ENCODE results near the gene ITGBL1. TPM values are rescaled to one million over a fixed set of nuclear protein-coding genes. Genes with fewer than 3 reads are reported as not detected.

Gene ITGBL1
- polyA plus RNA-seq, 4 donors = 0.06 to 0.73 TPM; not detected in 2

DNA sequence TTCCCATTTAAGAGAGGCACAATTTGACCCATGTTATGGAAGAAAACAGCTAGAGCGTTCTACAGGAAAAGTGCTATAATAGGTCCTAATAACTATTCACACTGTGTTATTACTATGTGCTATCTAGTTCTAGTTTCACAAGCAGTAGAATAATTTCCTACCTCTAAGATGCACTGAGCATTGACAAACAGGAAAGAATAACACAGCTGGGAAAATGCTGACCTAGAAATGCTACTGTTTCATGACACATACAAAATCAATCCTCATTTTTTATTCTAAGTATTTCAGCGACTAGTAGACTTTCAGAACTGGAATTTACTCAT lies 259.5 kb downstream of the ITGBL1 start:
- WGBS, 3 donors = 72 to 75% (median 75%) methylated on average over 2 of the region's 2 CpGs
- no peak for FAIRE-seq

DNA sequence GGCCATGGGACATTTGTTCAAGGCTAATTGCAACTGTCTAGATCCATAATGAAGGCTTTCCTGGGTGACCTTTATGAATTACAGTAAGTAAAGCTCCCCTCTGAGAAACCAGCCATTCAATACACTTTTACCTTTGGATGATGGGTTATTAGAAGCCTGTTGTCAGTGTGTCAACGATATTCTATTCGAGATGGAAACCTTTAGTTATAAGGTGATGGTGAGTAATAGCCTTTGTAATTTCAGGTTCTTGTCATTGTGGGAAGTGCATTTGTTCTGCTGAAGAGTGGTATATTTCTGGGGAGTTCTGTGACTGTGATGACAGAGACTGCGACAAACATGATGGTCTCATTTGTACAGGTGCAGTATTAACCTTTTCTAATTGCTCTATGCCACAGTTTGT lies 261.7 kb downstream of the ITGBL1 start:
- Histone ChIP-seq H3K9me3 (ENCODE audit: control insufficient read depth in 2 of 2, insufficient read depth in 1 of 2, low read depth in 1 of 2, low read length in 1 of 2) (no peaks in the 10 kb centered on the region), H3K4me3 (ENCODE audit: low read depth in 1 of 3, low read length in 3 of 3) (no peak overlapping the region), H3K27me3 (ENCODE audit: control insufficient read depth in 3 of 3, insufficient read depth in 3 of 3, low read length in 3 of 3) (peaks cover 0 to 2% (median 0%) of the 10 kb centered on the region in 3 donors), H3K36me3 (ENCODE audit: control insufficient read depth in 3 of 3, insufficient read depth in 2 of 3, low read depth in 1 of 3, low read length in 3 of 3) (no peaks in the 10 kb centered on the region), H3K27ac (ENCODE audit: low read depth in 1 of 3, low read length in 2 of 3) (no peak overlapping the region), H3K4me1 (ENCODE audit: control insufficient read depth in 3 of 3, insufficient read depth in 2 of 3, low read depth in 1 of 3, low read length in 2 of 3) (no peaks in the 10 kb centered on the region)
- WGBS, 3 donors = 86 to 89% (median 86%) methylated on average over 3 of the region's 3 CpGs
- no peak for DNase-seq
- FAIRE-seq = no peak

More for the DNA sequence above, 259.5 kb downstream of the ITGBL1 start:
- H3K27me3 ChIP-seq (ENCODE audit: control insufficient read depth in 3 of 3, insufficient read depth in 3 of 3, low read length in 3 of 3) = peaks cover 0 to 2% (median 2%) of the 10 kb centered on the region in 3 donors
- no peak for DNase-seq
- H3K4me1 ChIP-seq (ENCODE audit: control insufficient read depth in 3 of 3, insufficient read depth in 2 of 3, low read depth in 1 of 3, low read length in 2 of 3) = no peaks in the 10 kb centered on the region
- H3K4me3 ChIP-seq (ENCODE audit: low read depth in 1 of 3, low read length in 3 of 3) = no peak overlapping the region
- no peaks in the 10 kb centered on the region for H3K36me3 ChIP-seq (ENCODE audit: control insufficient read depth in 3 of 3, insufficient read depth in 2 of 3, low read depth in 1 of 3, low read length in 3 of 3)
- H3K9me3 ChIP-seq (ENCODE audit: control insufficient read depth in 2 of 2, insufficient read depth in 1 of 2, low read depth in 1 of 2, low read length in 1 of 2) = no peaks in the 10 kb centered on the region
- no peak overlapping the region for H3K27ac ChIP-seq (ENCODE audit: low read depth in 1 of 3, low read length in 2 of 3)

DNA sequence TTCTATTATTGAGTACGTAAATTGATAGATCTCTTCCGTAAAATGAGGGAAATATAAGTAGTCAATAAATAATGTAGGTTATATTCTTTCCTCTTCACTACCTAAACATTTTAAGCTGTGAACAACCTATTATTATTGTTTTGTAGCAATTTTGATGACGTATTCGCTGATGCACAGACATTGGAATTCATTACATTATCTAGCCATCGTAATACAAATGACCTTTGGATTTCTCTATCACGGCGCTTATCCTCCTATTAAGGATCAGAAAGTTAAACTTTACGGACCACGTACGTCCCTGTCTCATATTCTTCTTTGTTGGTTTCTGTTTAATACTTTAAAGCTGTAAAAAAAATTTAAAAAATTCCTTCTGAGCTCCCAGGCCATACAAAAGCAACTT lies 264.9 kb downstream of the ITGBL1 start:
- no peak for FAIRE-seq
- Histone ChIP-seq H3K9me3 (ENCODE audit: control insufficient read depth in 2 of 2, insufficient read depth in 1 of 2, low read depth in 1 of 2, low read length in 1 of 2) (no peaks in the 10 kb centered on the region), H3K36me3 (ENCODE audit: control insufficient read depth in 3 of 3, insufficient read depth in 2 of 3, low read depth in 1 of 3, low read length in 3 of 3) (no peaks in the 10 kb centered on the region), H3K4me3 (ENCODE audit: low read depth in 1 of 3, low read length in 3 of 3) (no peak overlapping the region), H3K4me1 (ENCODE audit: control insufficient read depth in 3 of 3, insufficient read depth in 2 of 3, low read depth in 1 of 3, low read length in 2 of 3) (no peaks in the 10 kb centered on the region), H3K27me3 (ENCODE audit: control insufficient read depth in 3 of 3, insufficient read depth in 3 of 3, low read length in 3 of 3) (no peaks in the 10 kb centered on the region), H3K27ac (ENCODE audit: low read depth in 1 of 3, low read length in 2 of 3) (no peak overlapping the region)
- no peak for DNase-seq
- 45 to 73% (median 58%) methylated on average over 10 of the region's 10 CpGs for WGBS, 3 donors

DNA sequence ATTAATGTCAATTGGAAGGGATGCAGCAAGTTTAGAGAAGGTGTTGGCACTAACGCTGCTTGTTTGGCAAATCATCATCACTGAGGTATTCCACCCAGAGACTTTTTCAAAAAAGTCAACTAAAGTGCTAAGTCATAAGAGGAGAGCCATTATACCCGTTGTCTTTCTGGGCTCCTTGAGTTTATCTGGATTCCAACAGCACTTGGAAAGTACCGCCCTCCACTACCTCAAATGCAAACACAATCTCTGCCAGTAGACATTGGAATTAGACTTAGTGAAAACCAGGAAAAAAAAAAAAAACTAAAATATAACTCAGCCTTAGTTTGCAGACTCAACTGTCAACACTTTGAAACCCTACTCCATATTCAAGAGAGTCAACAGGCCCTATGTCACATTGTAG lies 266.0 kb downstream of the ITGBL1 start:
- H3K27me3 ChIP-seq (ENCODE audit: control insufficient read depth in 3 of 3, insufficient read depth in 3 of 3, low read length in 3 of 3) = no peaks in the 10 kb centered on the region
- no peak overlapping the region for H3K27ac ChIP-seq (ENCODE audit: low read depth in 1 of 3, low read length in 2 of 3)
- DNase-seq = no peak
- no peak for FAIRE-seq
- H3K4me1 ChIP-seq (ENCODE audit: control insufficient read depth in 3 of 3, insufficient read depth in 2 of 3, low read depth in 1 of 3, low read length in 2 of 3) = no peaks in the 10 kb centered on the region
- H3K4me3 ChIP-seq (ENCODE audit: low read depth in 1 of 3, low read length in 3 of 3) = no peak overlapping the region
- WGBS, 3 donors = 69 to 83% (median 81%) methylated on average over 3 of the region's 3 CpGs
- no peaks in the 10 kb centered on the region for H3K9me3 ChIP-seq (ENCODE audit: control insufficient read depth in 2 of 2, insufficient read depth in 1 of 2, low read depth in 1 of 2, low read length in 1 of 2)
- H3K36me3 ChIP-seq (ENCODE audit: control insufficient read depth in 3 of 3, insufficient read depth in 2 of 3, low read depth in 1 of 3, low read length in 3 of 3) = no peaks in the 10 kb centered on the region

DNA sequence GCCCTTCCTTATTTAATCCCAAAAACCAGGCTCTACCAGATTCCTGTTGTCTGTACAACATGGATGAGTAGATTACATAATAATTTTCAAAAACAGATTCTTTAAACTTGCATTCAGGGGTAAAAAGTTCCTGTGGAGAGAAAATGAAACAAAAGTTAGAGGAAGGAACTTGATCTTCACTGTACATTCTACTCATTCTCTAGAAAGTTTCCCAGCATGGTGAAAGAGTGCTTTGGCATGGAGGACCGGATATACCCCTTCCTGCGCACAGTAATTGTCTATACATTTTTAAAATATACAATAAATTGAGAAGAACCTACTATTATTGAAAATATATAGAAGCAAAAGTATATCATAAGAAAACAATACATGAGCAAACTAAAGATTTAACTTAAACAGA lies 274.2 kb downstream of the ITGBL1 start:
- no peak for FAIRE-seq
- WGBS, 3 donors = 84 to 86% (median 85%) methylated on average over 2 of the region's 2 CpGs
- DNase-seq = no peak

DNA sequence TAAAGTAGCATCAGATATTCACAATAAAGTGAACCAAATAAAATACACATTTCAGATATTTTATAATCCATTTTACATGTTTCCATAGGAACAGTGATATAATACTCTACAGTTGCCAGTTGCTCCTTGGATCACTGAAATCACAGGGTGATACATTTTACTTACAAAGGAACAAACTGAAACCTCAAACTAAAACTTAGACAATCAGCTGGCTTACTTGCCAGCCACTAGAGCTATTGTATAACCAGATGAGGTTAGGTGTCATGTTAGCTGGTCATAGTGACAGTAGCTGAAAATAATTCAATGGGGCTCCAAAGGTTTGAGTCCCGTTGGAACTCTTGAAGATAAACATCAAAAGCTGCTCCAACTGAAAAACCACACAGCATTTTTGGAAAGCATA lies 274.6 kb downstream of the ITGBL1 start:
- no peak for DNase-seq
- H3K27ac ChIP-seq (ENCODE audit: low read depth in 1 of 3, low read length in 2 of 3) = no peak overlapping the region
- no peak for FAIRE-seq
- H3K27me3 ChIP-seq (ENCODE audit: control insufficient read depth in 3 of 3, insufficient read depth in 3 of 3, low read length in 3 of 3) = no peaks in the 10 kb centered on the region
- no peak overlapping the region for H3K4me3 ChIP-seq (ENCODE audit: low read depth in 1 of 3, low read length in 3 of 3)
- no peaks in the 10 kb centered on the region for H3K36me3 ChIP-seq (ENCODE audit: control insufficient read depth in 3 of 3, insufficient read depth in 2 of 3, low read depth in 1 of 3, low read length in 3 of 3)
- no peaks in the 10 kb centered on the region for H3K4me1 ChIP-seq (ENCODE audit: control insufficient read depth in 3 of 3, insufficient read depth in 2 of 3, low read depth in 1 of 3, low read length in 2 of 3)
- no peaks in the 10 kb centered on the region for H3K9me3 ChIP-seq (ENCODE audit: control insufficient read depth in 2 of 2, insufficient read depth in 1 of 2, low read depth in 1 of 2, low read length in 1 of 2)
- 35 to 38% (median 36%) methylated on average over 1 of the region's 1 CpG for WGBS, 3 donors

More for the DNA sequence above, 274.2 kb downstream of the ITGBL1 start:
- Histone ChIP-seq H3K27ac (ENCODE audit: low read depth in 1 of 3, low read length in 2 of 3) (no peak overlapping the region), H3K4me1 (ENCODE audit: control insufficient read depth in 3 of 3, insufficient read depth in 2 of 3, low read depth in 1 of 3, low read length in 2 of 3) (no peaks in the 10 kb centered on the region), H3K36me3 (ENCODE audit: control insufficient read depth in 3 of 3, insufficient read depth in 2 of 3, low read depth in 1 of 3, low read length in 3 of 3) (no peaks in the 10 kb centered on the region), H3K4me3 (ENCODE audit: low read depth in 1 of 3, low read length in 3 of 3) (no peak overlapping the region), H3K27me3 (ENCODE audit: control insufficient read depth in 3 of 3, insufficient read depth in 3 of 3, low read length in 3 of 3) (no peaks in the 10 kb centered on the region), H3K9me3 (ENCODE audit: control insufficient read depth in 2 of 2, insufficient read depth in 1 of 2, low read depth in 1 of 2, low read length in 1 of 2) (no peaks in the 10 kb centered on the region)

DNA sequence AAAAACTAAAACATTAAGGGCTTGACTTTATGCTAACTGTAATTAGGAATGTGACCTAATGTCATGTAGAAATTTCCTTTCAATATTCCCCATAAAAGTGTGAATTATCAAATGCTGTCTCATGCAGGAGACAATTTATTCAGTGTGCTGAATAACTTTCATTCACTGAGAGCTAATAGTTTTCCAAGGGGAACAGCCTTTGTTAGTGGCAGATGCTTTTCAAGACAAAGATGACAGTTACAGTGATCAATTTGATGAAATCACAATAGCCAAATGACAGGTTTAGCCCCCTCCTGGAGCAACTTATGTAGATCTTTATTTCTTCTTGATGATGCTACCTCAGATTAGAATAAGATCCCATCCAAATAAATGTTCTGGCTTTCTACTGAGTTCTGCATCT lies 275.5 kb downstream of the ITGBL1 start:
- no peaks in the 10 kb centered on the region for H3K4me1 ChIP-seq (ENCODE audit: control insufficient read depth in 3 of 3, insufficient read depth in 2 of 3, low read depth in 1 of 3, low read length in 2 of 3)
- FAIRE-seq (no peak), DNase-seq (no peak)
- no peaks in the 10 kb centered on the region for H3K9me3 ChIP-seq (ENCODE audit: control insufficient read depth in 2 of 2, insufficient read depth in 1 of 2, low read depth in 1 of 2, low read length in 1 of 2)
- no peak overlapping the region for H3K4me3 ChIP-seq (ENCODE audit: low read depth in 1 of 3, low read length in 3 of 3)
- H3K36me3 ChIP-seq (ENCODE audit: control insufficient read depth in 3 of 3, insufficient read depth in 2 of 3, low read depth in 1 of 3, low read length in 3 of 3) = no peaks in the 10 kb centered on the region
- H3K27ac ChIP-seq (ENCODE audit: low read depth in 1 of 3, low read length in 2 of 3) = no peak overlapping the region
- no peaks in the 10 kb centered on the region for H3K27me3 ChIP-seq (ENCODE audit: control insufficient read depth in 3 of 3, insufficient read depth in 3 of 3, low read length in 3 of 3)

DNA sequence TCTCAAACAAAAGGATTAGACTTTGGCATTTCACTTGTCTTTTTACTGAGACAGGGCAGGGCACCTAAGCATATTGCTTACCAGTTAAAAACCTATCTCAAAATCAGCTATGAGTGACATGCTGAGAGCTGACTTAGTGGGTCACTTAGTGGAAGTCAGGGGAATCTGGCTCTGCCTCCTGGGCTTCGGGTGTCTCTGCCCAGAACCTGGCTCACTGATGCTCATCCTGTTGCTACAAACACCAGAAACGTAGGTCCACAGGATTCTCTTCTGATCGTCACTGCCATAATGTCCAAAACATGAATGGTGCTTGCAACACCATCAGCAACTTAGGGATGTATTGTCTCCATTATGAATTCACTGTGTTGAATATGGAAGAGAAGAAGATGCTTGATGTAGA lies 276.1 kb downstream of the ITGBL1 start:
- WGBS, 3 donors = 68 to 77% (median 71%) methylated on average over 3 of the region's 3 CpGs
- FAIRE-seq (no peak), DNase-seq (no peak)
- Histone ChIP-seq H3K36me3 (ENCODE audit: control insufficient read depth in 3 of 3, insufficient read depth in 2 of 3, low read depth in 1 of 3, low read length in 3 of 3) (no peaks in the 10 kb centered on the region), H3K27me3 (ENCODE audit: control insufficient read depth in 3 of 3, insufficient read depth in 3 of 3, low read length in 3 of 3) (no peaks in the 10 kb centered on the region), H3K9me3 (ENCODE audit: control insufficient read depth in 2 of 2, insufficient read depth in 1 of 2, low read depth in 1 of 2, low read length in 1 of 2) (no peaks in the 10 kb centered on the region), H3K4me1 (ENCODE audit: control insufficient read depth in 3 of 3, insufficient read depth in 2 of 3, low read depth in 1 of 3, low read length in 2 of 3) (no peaks in the 10 kb centered on the region), H3K27ac (ENCODE audit: low read depth in 1 of 3, low read length in 2 of 3) (no peak overlapping the region), H3K4me3 (ENCODE audit: low read depth in 1 of 3, low read length in 3 of 3) (no peak overlapping the region)

DNA sequence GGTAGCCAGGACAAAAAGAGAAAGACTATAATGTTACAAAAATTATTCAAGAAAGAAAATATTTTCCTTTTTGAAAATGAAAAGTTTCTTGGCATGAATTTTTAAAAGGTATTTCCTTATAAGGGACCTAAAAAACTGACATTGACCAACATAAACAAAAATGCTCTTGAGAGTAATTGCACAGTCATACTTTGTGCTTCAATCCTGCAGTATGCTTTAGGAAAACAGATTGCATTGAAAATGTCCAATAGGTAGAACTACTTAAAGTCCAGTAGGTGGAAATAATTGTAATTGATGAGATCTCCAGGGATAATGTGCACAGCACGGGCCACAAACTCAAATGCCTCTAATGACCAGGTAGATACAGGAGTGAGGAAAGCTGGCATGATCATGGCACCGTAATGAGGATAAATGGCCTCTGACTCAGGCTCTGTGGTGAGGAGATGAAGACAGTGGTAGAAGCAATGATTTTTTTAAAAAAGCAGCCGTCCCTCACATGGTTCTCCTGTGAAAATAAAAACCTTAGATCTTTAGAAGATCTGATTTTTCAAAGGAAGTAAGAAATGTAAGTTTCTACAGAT lies 278.0 kb downstream of the ITGBL1 start:
- DNase-seq (no peak), FAIRE-seq (no peak)
- WGBS, 3 donors = 78 to 81% (median 80%) methylated on average over 3 of the region's 3 CpGs
- no peak overlapping the region for H3K4me3 ChIP-seq (ENCODE audit: low read depth in 1 of 3, low read length in 3 of 3)
- H3K27me3 ChIP-seq (ENCODE audit: control insufficient read depth in 3 of 3, insufficient read depth in 3 of 3, low read length in 3 of 3) = no peaks in the 10 kb centered on the region
- no peaks in the 10 kb centered on the region for H3K4me1 ChIP-seq (ENCODE audit: control insufficient read depth in 3 of 3, insufficient read depth in 2 of 3, low read depth in 1 of 3, low read length in 2 of 3)
- no peaks in the 10 kb centered on the region for H3K9me3 ChIP-seq (ENCODE audit: control insufficient read depth in 2 of 2, insufficient read depth in 1 of 2, low read depth in 1 of 2, low read length in 1 of 2)
- no peaks in the 10 kb centered on the region for H3K36me3 ChIP-seq (ENCODE audit: control insufficient read depth in 3 of 3, insufficient read depth in 2 of 3, low read depth in 1 of 3, low read length in 3 of 3)
- H3K27ac ChIP-seq (ENCODE audit: low read depth in 1 of 3, low read length in 2 of 3) = no peak overlapping the region
